Amniotic epithelial cell (primary cell): ENCODE results near the gene MYMK.

ENCODE experiments used
- DNase-seq: peaks from one replicate; pipeline ENCODE4 v3.0.0-alpha.2; 2010; ENCODE audit warnings: low read depth

Gene MYMK

DNA sequence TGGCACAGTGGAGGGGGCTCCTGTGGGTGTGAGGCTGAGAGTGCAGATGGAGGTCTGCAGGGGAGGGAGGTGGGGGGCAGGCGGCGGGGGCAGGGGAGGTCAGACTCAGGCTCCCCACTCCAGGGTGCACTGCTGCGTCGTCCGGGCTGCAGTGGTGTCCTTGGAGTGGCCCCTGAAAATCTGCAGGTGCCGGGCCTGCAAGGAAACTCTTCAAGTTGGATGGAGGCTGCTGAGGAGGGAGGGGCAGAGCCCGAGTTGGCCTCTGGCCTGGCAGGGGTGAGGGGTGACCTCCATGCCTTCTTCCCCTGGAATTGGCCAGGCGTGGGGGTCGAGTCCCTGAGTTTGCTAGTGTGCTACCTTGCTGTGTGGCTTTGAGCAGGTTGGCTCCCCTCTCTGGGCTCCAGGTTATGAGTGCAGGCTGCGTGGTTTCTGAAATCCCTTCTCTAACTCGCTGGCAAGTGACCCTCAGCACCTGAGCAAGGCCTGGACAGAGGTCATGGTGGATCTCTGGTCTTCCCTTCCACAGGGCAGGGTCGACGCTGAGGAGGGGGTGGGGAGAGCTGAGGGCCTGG is 10.6 kb upstream of the MYMK start:
- no peak for DNase-seq

DNA sequence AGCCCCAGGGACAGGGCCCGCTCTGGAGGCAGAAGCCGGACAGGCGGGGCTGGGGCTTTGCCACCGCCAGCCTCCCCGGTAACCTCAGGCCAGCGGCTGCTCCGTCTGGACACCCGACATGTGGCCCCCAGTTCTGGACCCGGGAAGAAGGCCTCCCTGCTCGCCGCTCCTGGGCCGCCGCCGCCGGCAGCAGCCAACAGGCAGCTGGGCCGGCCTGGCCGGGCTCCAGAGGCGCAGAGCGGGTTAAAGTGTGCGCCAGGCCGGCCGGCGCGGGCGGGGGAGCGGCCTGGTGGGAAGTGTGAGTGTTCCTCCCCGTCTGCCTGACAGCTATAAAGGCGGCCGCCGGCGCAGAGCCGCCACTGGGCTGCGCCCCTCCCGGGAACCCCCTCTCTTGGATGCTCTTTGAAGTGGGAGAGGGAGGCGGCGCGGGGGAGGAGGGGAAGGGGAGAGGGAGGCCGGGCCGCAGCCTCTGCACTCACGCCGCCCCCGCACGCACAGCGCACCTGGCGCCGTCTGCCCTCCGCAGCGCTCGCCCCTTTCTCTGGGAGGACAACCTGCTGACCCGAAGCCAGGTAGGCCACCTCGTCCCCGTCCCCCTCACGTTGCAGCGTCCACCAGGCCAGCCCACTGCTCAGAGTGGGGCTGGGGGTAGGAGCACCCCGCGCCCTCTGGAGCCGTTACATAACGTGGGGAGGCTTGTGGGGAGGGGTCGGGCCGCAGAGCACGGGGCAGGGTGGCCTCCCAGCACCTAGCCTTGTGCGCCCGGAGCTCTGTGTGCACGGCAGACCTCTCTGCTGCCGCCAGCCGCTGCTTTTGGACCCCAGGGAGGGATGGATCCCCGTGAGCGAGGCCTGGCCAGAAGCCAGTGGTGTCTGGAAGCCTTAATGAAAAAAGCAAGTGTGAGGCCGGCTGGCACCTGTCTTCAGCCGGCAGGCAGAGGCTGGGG is 9.9 kb upstream of the MYMK start, which contains the start of gene ADAMTSL2:
ADAMTSL2 (plus strand) TSS at position 359 of the 946 bp plus-strand sequence. CDS start 2,009 bp downstream, outside the sequence.
- peak; percentile 68 for DNase-seq

DNA sequence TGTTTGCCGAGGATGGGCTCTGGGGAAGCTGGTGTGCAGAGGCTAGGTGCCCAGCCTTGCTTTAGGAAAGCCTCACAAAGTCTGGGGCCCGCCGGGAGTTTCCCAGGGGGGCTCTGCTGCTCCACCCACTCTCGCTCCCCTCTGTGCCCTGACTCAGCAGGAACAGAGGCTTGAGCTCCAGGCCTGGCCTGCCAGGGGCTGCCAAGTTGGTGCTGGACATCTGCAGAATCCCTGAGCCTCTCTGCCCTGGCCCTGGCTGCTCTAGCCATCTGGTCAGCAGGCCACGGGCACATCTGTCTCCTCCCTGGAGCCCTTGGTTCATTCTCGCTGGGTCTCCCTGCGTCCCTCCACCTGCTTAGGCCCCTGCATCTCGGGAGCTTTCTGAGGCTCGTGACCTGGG is 9.1 kb upstream of the MYMK start:
- no peak for DNase-seq

DNA sequence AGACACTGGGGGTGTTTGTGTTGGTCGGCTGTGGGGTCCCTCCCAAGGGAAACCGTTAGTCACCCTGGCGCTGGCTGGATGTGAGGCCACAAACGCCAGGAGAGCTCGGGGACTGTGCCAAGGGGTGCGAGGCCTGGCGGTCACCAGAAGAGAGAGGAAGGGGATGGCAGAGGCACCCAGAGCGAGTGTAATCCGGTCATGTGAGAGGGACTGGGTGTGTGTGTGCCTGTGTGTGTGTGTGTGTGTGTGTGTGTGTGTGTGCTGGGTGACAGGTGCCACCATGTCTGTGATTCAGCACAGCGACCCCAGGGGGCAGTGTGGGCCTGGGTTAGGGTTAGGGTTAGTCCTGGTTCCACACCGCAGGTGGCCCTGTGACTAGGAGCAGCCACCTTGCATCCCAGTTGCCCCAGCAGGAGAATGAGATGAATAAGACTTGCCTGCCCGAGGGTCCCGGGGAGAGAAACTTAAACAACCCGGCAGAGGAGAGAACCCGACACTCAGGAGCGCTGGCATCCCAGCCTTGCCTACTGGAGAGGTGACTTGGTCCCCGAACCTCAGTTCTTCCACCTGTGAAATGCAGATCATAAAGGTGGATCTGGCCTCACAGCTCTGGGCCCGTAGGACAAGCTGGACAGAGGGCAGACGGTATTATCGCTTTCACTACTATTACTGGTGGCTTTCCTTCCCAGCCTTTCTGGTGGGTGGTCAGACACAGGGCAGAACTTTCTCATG is 8.3 kb upstream of the MYMK start:
- DNase-seq = peak; percentile 50

DNA sequence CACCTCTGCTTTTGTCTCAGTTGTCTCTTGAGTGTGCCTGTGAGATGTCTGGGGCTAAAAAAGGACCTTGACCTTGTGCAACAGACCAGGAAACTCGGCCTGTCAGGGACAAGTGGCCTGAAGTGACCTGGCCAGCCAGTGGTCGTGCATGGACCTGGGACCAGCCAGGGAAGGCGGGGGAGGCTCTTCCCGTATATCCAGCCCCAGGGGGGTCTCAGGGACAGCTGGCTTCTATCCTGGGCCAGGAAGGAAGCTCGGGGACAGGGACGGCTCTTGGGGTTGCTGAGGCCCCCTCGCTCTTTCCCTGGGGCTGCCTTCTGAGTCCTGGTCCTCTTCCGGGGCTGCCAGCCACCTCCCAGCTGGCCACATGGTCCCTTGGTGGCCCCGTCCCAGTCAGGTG is 6.5 kb upstream of the MYMK start:
- DNase-seq = no peak

DNA sequence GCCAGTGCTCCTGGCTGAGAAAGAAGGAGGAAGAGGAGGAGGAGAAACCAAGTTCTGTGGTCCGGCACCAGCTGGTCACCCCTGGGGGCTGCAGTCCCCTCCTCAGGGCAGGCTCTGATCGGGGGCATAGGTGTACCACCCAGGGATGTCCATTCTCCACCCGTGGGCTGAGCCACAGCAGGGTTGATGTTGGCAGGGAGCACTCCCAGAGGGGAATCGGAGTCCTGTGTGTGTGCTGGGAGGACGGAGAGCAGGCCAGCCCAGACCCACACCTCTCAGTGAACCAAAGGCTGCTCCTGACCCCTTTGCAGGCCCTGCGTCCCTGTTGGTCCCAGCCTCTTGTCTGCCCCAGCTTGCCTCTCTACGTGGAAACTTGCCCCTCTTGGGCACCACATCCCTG is 5.1 kb upstream of the MYMK start:
- no peak for DNase-seq

DNA sequence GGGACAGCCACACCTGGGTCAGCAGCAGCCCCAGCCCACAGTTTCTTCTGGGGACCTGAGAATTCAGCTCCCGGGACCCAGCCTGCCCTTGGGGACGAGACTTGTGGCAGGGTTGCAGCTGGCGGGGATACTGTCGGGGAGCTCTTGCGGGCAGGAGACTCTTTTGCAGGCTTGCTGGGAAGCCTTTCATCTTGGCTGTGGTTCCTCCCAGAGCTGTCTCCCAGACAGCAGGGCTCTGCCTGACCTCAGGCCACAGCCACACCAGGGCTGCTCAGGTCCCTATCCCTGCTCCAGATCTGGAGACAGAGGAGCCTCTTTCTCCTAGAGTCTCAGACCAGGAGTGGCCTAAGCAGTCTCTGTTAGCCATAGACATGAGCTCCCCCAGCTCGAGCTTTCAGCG is 4.7 kb upstream of the MYMK start:
- DNase-seq = no peak

DNA sequence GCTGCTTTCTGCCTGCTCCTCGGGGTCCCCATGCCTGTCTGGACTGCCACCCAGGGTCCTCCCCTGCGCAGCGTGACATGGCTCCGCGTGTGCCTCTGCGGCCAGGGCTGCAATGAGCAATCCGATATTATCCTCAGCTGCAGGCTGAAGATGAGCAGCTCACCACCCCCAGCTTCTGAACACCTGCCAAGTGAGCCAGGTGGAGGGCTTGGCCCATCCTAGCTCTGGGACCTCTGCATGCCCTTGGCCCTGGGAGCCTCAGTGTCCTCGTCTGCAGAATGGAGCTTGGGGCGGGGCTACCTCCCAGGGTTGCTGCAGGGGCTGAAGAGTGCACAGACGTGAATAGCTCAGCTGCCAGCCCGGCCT is 4.1 kb upstream of the MYMK start:
- no peak for DNase-seq

DNA sequence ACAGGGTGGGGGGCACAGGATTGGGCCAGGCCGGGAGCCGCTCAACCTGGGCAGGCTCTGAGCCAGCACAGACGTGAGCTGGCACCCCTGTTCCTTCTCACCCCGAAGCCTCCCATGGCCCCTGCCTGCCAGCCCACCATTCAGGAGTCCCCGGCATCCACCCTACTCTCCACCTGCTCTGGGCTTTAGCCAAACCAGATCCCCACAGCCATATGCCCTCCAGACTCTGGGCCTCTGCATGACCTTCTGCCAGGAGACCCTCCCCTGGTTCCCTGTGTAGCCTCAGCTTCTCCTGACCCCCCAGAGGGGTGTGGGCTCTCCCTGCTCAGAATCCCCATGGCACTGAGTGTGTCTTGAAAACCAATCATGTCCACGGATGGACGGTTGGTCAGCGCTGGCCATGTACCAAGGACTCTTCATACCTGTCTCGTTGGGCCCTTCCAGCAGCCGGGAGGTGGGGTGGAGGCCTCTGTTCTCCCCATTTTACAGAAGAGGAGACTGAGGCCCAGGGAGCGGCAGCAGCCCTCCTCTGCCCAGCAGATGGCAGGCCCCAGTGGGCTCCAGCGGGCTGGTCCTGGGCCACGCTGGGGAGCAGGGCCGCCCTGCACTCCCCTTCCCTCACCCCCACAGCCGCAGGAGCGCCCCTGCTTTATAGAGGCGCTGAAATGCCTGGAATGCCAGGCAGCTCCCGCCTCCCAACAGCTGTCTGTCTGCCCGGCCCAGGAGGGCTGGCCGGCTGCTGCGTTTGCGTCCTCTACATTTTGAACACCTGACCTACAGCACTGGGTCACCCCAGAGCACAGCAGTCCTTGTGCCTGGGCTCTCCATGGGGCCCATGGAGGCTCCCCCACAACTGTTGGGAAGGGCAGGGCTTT is 3.5 kb upstream of the MYMK start:
- DNase-seq = no peak

DNA sequence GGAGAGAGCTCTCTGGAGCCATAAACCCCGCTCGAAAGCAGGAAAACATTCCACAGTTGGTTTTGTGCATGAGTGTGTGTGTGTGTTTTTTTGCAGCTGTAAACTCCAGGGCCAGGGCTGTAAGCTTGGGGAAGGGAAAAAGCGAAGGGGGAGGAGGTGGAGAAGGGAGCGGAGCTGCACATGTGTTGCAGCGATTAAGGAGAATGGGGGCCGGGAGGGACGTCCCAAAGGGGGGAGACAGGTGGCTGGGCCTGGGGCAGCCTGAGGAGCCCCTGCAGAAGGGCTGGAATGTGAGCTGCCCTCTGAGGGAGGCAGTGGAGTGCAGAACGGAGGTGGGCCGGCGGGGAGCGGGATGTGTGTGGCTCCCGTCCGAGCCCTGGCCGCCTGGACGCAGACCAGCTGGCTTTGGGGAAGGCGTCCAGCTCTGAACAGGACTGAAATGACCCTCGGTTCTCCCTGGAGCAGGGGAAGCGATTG is 2.7 kb upstream of the MYMK start:
- peak; percentile 33 for DNase-seq

DNA sequence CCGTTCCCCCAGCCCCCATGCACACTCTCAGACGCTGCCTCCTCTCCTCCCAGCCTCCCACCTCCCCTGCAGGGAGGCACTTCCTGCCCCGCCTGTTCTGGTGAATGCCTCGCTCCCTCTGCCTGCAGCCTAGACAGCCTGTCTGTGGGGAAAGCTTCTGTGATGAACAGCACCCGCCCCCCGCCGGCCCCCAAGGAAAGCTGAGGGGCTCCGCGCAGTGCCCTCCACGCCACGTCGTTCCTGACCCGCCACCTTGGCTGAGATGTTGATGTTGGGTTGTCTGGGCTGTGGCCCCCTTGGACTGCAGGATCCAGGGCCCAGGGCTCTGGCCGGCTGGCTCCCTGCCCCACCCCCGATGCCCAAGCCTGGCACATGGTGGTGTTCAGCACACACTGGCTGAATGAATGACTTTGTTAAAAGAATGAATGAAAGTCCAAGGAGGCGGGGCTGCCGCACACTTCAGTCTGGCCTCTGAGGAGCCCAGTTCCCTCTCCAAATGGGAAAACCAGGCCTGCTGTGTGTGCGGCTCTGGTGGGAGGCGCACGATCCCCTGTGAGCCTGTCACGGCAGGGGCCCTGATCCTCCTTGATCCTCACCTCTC is 2.1 kb upstream of the MYMK start:
- no peak for DNase-seq

DNA sequence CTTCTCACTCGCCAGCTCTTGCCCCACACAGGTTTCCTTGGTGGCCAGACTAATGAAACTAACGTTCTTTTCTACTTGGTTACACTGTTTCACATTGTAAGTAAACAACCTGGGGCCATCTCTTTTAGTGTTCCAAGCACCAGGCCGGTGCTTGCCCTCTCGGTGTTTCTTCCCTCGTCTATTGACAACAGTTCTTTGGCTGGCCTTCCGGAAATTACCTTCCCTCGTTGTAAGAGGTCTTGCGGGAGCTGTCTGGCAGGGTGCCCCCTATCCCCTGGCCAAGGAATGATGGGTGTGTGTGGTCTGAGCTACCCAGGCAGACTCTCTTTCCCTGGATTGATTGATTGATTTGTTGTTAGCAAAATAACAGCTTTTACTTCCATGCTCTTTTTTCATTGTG is 918 bp upstream of the MYMK start:
- no peak for DNase-seq

DNA sequence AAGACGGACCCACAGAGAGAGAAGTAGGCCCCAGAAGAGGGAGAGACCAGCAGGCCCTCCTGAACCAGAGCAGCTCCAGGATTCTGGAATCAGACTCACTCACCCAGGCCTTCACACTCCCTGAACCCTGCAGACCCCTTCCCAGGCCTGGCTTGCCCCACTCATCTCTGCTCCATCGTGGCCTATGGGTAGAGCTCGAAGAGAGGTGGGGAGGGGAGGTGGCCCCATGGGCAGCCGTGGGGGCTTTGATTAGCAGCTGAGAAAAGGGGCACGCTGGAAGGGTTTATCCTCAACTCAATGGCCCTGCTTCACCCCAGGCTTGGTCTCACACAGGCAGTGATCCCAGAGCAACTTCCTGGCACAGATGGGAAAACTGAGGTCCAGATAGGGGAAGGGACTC is 613 bp downstream of the MYMK start:
- no peak for DNase-seq

DNA sequence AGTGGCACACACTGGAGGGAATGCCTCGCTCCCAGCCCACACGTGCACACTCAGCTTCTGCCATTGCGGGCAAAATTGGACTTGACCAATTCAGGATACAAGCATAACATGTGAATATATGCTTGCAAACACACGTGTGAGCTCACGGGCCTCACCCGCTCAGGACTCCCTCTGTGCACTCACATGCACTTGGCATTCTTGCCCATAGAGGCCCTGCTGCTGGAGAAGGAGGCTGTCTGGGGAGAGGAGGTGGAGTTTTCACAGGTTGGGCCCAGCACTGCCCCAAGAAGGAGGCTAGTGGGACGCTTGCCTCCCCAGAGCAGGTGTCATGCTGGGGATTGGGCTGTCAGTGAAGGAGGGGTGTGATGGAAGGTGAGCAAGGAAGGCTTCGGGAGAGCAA is 1.7 kb downstream of the MYMK start:
- no peak for DNase-seq

DNA sequence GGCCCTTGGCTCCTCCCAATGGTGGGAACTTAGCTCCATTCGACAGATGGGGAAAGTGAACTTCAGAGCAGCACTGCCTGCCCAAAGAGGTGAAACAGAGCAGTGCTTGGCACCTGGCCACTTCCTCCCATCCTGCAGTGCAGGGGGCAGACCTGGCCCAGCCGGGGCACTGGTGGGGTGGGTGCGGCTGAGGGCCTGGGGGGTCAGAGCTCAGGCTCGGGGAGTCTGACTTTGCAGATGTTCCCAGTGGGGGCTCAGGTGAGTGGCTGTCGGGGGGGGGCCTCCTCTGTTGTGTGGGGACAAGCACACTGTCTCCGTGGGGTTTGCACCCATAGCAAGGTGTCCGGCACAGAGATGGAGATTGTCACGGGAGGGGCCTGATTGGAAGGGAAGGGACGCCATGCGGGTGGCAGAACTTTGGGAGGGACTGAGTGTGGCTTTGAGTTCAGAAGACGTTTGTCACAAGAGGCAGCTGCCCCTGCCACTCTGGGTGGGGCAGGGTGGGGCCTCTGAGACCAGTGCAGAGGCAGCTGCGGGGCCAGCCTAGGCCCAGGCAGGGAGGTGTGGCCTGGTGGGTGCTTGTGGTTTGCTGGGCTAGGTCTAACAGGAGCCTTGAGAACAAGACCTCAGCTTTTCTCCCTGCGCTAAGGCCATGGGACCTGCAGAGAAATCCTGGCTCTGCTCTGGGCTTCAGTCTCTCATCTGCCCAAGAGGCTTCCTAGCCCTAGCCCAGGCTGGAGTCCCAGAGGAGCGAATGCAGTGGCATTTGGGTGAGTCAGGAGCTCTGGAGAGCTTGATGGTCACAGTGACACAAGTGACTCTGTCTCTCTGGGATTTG is 2.5 kb downstream of the MYMK start:
- DNase-seq = no peak

DNA sequence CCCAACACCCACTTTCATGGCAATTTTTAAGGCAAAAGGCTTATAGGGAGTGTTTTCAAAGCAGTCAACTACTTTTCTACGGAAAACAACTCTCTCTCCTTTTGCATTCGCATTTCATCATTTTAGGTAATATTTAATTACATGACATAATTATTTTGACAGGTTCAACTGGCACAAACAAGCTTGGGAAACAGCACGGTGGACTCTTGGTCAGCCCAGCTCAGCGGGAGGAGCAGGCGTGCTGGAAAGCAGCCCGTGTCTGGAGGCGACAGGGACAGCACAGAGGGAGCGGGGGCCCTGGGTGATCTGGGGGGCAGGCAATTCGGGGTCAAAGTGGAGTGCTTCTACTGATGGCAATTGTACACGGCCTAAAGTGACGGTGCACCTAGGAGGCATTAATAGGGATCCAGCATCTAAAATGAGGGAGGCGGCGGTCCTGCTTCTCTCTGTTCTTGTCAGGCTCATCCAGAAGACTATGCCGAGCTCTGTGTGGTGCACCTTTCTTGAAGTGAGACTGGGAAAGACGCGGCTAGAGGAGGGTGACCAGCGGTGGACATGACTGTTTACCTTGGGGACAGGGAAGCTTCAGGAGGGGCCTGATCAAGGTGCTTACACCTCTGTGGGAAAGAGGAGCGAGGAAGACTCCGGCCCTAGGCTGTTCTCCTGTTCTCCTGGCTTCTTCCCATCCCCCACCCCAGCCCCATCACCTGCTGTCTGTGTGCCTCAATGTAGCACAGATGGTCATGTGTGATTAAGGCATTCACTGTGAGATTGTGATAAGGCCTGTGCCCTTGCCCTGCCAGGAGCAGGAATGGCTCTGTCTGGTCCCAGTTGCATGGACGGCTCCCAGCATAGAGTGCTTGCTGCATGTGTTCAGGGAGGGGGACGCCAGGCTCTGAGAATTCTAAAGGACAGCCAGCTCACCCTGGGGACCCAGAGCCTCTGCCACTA is 3.4 kb downstream of the MYMK start:
- peak; percentile 36 for DNase-seq

DNA sequence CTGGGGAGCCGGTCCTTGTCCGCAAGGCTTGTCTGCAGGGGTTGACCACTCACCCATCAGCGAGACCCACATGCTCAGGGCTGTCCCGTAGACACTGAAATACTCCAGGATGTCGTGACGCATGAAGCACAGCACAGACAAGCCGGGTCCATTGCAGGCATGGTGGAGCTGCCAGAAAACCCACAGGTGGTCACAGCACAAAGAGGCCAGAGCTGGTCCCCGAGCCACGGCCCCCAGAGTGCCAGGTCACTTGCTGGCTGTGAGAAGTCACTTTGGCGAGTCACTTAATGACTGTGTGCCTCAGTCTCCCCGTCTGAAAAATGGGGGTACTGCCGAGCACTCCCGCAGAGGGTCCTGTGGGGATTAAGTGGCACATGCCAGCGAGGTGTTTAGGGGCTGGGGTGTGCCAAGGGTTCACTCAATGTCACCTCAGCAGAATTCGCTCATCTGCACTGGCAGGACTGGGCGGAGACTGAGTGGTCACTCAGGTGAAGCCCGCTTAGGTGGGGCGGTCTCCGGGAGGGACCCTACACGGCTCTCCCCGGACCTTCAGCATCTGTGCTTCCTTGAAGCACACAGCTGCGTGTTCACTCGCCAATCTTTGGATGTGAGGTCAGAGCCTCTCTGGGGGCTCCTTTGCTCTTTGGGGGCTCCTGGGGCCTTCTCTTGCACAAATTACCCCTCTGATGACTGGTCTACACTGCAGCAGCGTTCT is 4.5 kb downstream of the MYMK start:
- DNase-seq = no peak

DNA sequence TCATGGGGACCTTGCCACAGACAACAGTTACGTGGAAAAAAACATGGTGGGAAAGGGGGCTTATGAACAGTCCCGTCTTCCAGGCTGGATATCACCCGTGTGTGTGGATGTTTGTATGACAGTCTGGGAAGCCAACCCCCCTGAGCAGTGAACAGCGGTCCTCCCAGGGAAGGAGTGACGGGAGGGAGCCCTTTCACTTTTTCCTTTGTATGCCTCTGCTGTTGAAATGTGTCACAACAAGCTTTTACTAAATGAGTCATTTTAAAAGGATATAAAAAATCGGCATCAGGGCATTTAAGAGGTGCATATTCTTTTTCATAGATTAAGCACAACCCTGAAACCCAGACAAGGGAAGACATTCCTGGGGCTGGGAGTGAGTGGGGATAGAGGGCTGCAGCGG is 5.1 kb downstream of the MYMK start:
- peak; percentile 23 for DNase-seq
